ENCODE measurements around the gene BIRC5.

Gene BIRC5

GRCh38 chr17:78223061-78223460, 9.0 kb downstream of the BIRC5 start:
- Histone ChIP-seq H3K79me2 (ENCODE audit: insufficient read depth, low read length) (peaks cover 33% of the 10 kb centered on the region), H3K36me3 (ENCODE audit: insufficient read depth, low read length) (peaks cover 50% of the 10 kb centered on the region; the same call in 1 of the 2 replicates), H3K27me3 (ENCODE audit: insufficient read depth, low read length, poor library complexity, severe bottlenecking) (no peaks in the 10 kb centered on the region), H3K4me1 (ENCODE audit: insufficient read depth, low read length, poor library complexity, severe bottlenecking) (no peaks in the 10 kb centered on the region), H3K9ac (ENCODE audit: low read depth, low read length, poor library complexity, severe bottlenecking) (no peak overlapping the region), H4K20me1 (ENCODE audit: insufficient read depth, low read length, poor library complexity, severe bottlenecking) (no peaks in the 10 kb centered on the region), H2AFZ (ENCODE audit: low read length) (no peak overlapping the region), H3F3A (ENCODE audit: low read depth) (peaks cover 14% of the 10 kb centered on the region; the same call in 1 of the 2 replicates), H3K4me2 (ENCODE audit: low read depth, low read length, poor library complexity, severe bottlenecking) (no peak overlapping the region), H3K9me2 (replicated peaks; ENCODE audit: low read depth, low read length) (no peaks in the 10 kb centered on the region), H3K9me3 (ENCODE audit: insufficient read depth, low read depth, low read length) (no peaks in the 10 kb centered on the region), H3K4me3 (ENCODE audit: low read length, poor library complexity, severe bottlenecking) (no peak overlapping the region)
- TF ChIP-seq CTCF (conservative IDR thresholded peaks at IDR 0.05; ENCODE audit: low read length): no peak
- TF ChIP-seq EZH2phosphoT487 (IDR thresholded peaks at IDR 0.05; ENCODE audit: borderline replicate concordance): no peak

- TF ChIP-seq CTCF (conservative IDR thresholded peaks at IDR 0.05; ENCODE audit: low read length): no peak
- no peaks in the 10 kb centered on the region for H3K27me3 ChIP-seq (ENCODE audit: insufficient read depth, low read length, poor library complexity, severe bottlenecking)
- no peak overlapping the region for H3K4me2 ChIP-seq (ENCODE audit: low read depth, low read length, poor library complexity, severe bottlenecking)
- no peaks in the 10 kb centered on the region for H3K4me1 ChIP-seq (ENCODE audit: insufficient read depth, low read length, poor library complexity, severe bottlenecking)
- no peaks in the 10 kb centered on the region for H3K9me2 ChIP-seq (replicated peaks; ENCODE audit: low read depth, low read length)
- H3K4me3 ChIP-seq (ENCODE audit: low read length, poor library complexity, severe bottlenecking): no peak overlapping the region
- H4K20me1 ChIP-seq (ENCODE audit: insufficient read depth, low read length, poor library complexity, severe bottlenecking): no peaks in the 10 kb centered on the region
- peaks cover 14% of the 10 kb centered on the region; the same call in 1 of the 2 replicates for H3F3A ChIP-seq (ENCODE audit: low read depth)
- no peaks in the 10 kb centered on the region for H3K9me3 ChIP-seq (ENCODE audit: insufficient read depth, low read depth, low read length)
- H2AFZ ChIP-seq (ENCODE audit: low read length): no peak overlapping the region
- H3K9ac ChIP-seq (ENCODE audit: low read depth, low read length, poor library complexity, severe bottlenecking): no peak overlapping the region
- H3K79me2 ChIP-seq (ENCODE audit: insufficient read depth, low read length): peaks cover 26% of the 10 kb centered on the region
- peaks cover 49% of the 10 kb centered on the region; the same call in 1 of the 2 replicates for H3K36me3 ChIP-seq (ENCODE audit: insufficient read depth, low read length)
These were observed 9.7 kb downstream of the BIRC5 start for GRCh38 chr17:78223765-78224164.

GRCh38 chr17:78224231-78225087, 10.4 kb downstream of the BIRC5 start:
- no peaks in the 10 kb centered on the region for H3K4me1 ChIP-seq (ENCODE audit: insufficient read depth, low read length, poor library complexity, severe bottlenecking)
- no peaks in the 10 kb centered on the region for H3K9me3 ChIP-seq (ENCODE audit: insufficient read depth, low read depth, low read length)
- no peak overlapping the region for H3K4me3 ChIP-seq (ENCODE audit: low read length, poor library complexity, severe bottlenecking)
- peaks cover 14% of the 10 kb centered on the region; the same call in 1 of the 2 replicates for H3F3A ChIP-seq (ENCODE audit: low read depth)
- H2AFZ ChIP-seq (ENCODE audit: low read length): no peak overlapping the region
- H3K79me2 ChIP-seq (ENCODE audit: insufficient read depth, low read length): peaks cover 19% of the 10 kb centered on the region
- peaks cover 44% of the 10 kb centered on the region; the same call in 1 of the 2 replicates for H3K36me3 ChIP-seq (ENCODE audit: insufficient read depth, low read length)
- no peak for TF ChIP-seq CTCF (conservative IDR thresholded peaks at IDR 0.05; ENCODE audit: low read length)
- TF ChIP-seq EZH2phosphoT487 (IDR thresholded peaks at IDR 0.05; ENCODE audit: borderline replicate concordance): no peak
- no peak overlapping the region for H3K4me2 ChIP-seq (ENCODE audit: low read depth, low read length, poor library complexity, severe bottlenecking)
- H3K9me2 ChIP-seq (replicated peaks; ENCODE audit: low read depth, low read length): no peaks in the 10 kb centered on the region
- H3K9ac ChIP-seq (ENCODE audit: low read depth, low read length, poor library complexity, severe bottlenecking): no peak overlapping the region
- H4K20me1 ChIP-seq (ENCODE audit: insufficient read depth, low read length, poor library complexity, severe bottlenecking): no peaks in the 10 kb centered on the region
- no peaks in the 10 kb centered on the region for H3K27me3 ChIP-seq (ENCODE audit: insufficient read depth, low read length, poor library complexity, severe bottlenecking)
